Sigmoid colon (tissue), 4 donors: ENCODE measurements around the gene TMEM235.
"Not testable (repeated sequence)": the region's sequence is repeated elsewhere in the genome, so short reads cannot be mapped to it uniquely, and the experiment has no call there.

Experiments used
- CTCF ChIP-seq, 4 experiments: fragments of 450-650 bp in 3 of 4; fragments of 200-600 bp in 1 of 4; IDR thresholded peaks; one replicate each; pipeline ENCODE4 v1.5.1; 2016 to 2019; ENCODE audit warnings: antibody characterized with exemption in 4 of 4, mild to moderate bottlenecking in 3 of 4, moderate library complexity in 2 of 4
- EP300 ChIP-seq, 4 donors: sonication (generic); formaldehyde crosslinking; IDR thresholded peaks; one replicate each; pipeline ENCODE4 v1.6.1; 2017; ENCODE audit warnings: antibody characterized with exemption in 4 of 4
- POLR2A ChIP-seq, 2 donors: fragments of 450-650 bp; IDR thresholded peaks; one replicate each; pipeline ENCODE4 v1.6.1; 2016; ENCODE audit warnings: antibody characterized with exemption in 2 of 2, mild to moderate bottlenecking in 2 of 2, moderate library complexity in 2 of 2

GRCh38 chr17:78253636-78253945 is 22.2 kb downstream of the TMEM235 start:
- TF ChIP-seq CTCF, POLR2A, EP300 (IDR thresholded peaks at IDR 0.05): not testable (repeated sequence)
